ENCODE measurements around the gene PTCHD1. TPM values are rescaled to one million over a fixed set of nuclear protein-coding genes. Genes with fewer than 3 reads are reported as not detected.

The PTCHD1 gene
- total and polyA plus RNA-seq, 9 of the 15 experiments (the other 6 are each of a cell fraction or from before 2014, with no cell fraction given): not detected

- intact Hi-C loops (cut with micrococcal nuclease): no loop called here
- no TSS peak for BruUV-seq (replicated peaks)
- H3K4me2 ChIP-seq (ENCODE audit: insufficient read depth, low read length): no peak overlapping the region
- CTCF ChIA-PET (ENCODE audit: low intra/inter-chr PET ratio): no interaction called here
- H2AFZ ChIP-seq (ENCODE audit: low read depth, low read length): no peak overlapping the region
- no peaks in the 10 kb centered on the region for H3K36me3 ChIP-seq (ENCODE audit: control insufficient read depth, insufficient read depth, low read length)
- no peak overlapping the region for H3K27ac ChIP-seq (ENCODE audit: extremely low read depth, low read depth, low read length)
- no peak for FAIRE-seq
- H3K4me3 ChIP-seq: no peak overlapping the region
- no peaks in the 10 kb centered on the region for H3K9me1 ChIP-seq (ENCODE audit: control insufficient read depth, insufficient read depth, low read length)
- no peaks in the 10 kb centered on the region for H3K9me3 ChIP-seq (replicated peaks; ENCODE audit: control insufficient read depth, insufficient read depth, low read depth, low read length)
- TF ChIP-seq ZNF707 (CRISPR knock-in tag; conservative IDR thresholded peaks at IDR 0.05) (no peak), REST (IDR thresholded peaks at IDR 0.05; ENCODE audit: borderline replicate concordance) (peak; percentile 66), REST (CRISPR knock-in tag; IDR thresholded peaks at IDR 0.05; ENCODE audit: low read depth) (no peak), KLF1 (tag; IDR thresholded peaks at IDR 0.05) (no peak), KLF6 (CRISPR knock-in tag; IDR thresholded peaks at IDR 0.05; ENCODE audit: borderline replicate concordance) (no peak), CUX1 (CRISPR knock-in tag; IDR thresholded peaks at IDR 0.05) (no peak)
- in situ Hi-C loops (cut with MboI): no loop called here
- no peaks in the 10 kb centered on the region for H4K20me1 ChIP-seq (replicated peaks; ENCODE audit: control insufficient read depth, insufficient read depth, low read length)
- no peak for DNase-seq (ENCODE audit: extremely low read depth in 1 of 4, low spot score in 3 of 4)
- H3K4me1 ChIP-seq (replicated peaks in 1 of 2; ENCODE audit: control insufficient read depth in 2 of 2, insufficient read depth in 2 of 2, low read length in 2 of 2): no peaks in the 10 kb centered on the region
- no peak overlapping the region for H3K9ac ChIP-seq (ENCODE audit: insufficient read depth in 1 of 2, low read depth in 2 of 2, low read length in 2 of 2)
- peaks cover 0 to under 1% of the 10 kb centered on the region in 2 experiments; a peak in 1 of 5 replicates for H3K27me3 ChIP-seq (ENCODE audit: control insufficient read depth in 2 of 2, insufficient read depth in 2 of 2, low read length in 2 of 2)
- POLR2A ChIA-PET: no interaction called here
- H3K79me2 ChIP-seq (ENCODE audit: control insufficient read depth, insufficient read depth, low read length): no peaks in the 10 kb centered on the region
- 0% methylated on average over 2 of the region's 2 CpGs for WGBS (ENCODE audit: insufficient coverage, low coverage, missing lambda C conversion rate)
- ATAC-seq: no peak
Observed at GRCh38 chrX:23327104-23327503, 7.5 kb upstream of the PTCHD1 start.

Data from K562 (cell line).